Smooth muscle cell (in vitro differentiated cells): Measurements from ENCODE around the gene RAC2. TPM values are rescaled to one million over a fixed set of nuclear protein-coding genes. Genes with fewer than 3 reads are reported as not detected.

Experiments
- DNase-seq: peaks from one replicate; lab custom pipeline; 2025; ENCODE audit not compliant: unreplicated experiment; lab: John Stamatoyannopoulos, UW
- H2AFZ ChIP-seq: fragments of 200-600 bp; sonication (generic); 2 replicates; pipeline ENCODE4 v1.6.0; 2016; ENCODE audit warnings: antibody characterized with exemption, low read depth, mild to moderate bottlenecking
- H3F3A ChIP-seq: fragments of 200-600 bp; sonication (generic); 2 replicates; pipeline ENCODE4 v1.6.0; 2017; ENCODE audit warnings: antibody characterized with exemption, low read depth
- H3K27ac ChIP-seq: fragments of 200-600 bp; sonication (generic); 2 replicates; pipeline ENCODE4 v1.5.1; 2016; ENCODE audit warnings: low read depth, mild to moderate bottlenecking
- H3K27me3 ChIP-seq: fragments of 200-600 bp; sonication (generic); 2 replicates; pipeline ENCODE4 v1.6.1; 2016; ENCODE audit warnings: low read depth, mild to moderate bottlenecking
- H3K36me3 ChIP-seq: fragments of 200-600 bp; sonication (generic); 2 replicates; pipeline ENCODE4 v1.5.1; 2016; ENCODE audit warnings: low read depth
- H3K4me1 ChIP-seq: fragments of 200-600 bp; sonication (generic); 2 replicates; pipeline ENCODE4 v1.5.1; 2016; ENCODE audit warnings: low read depth
- H3K4me2 ChIP-seq: fragments of 200-600 bp; sonication (generic); 2 replicates; pipeline ENCODE4 v1.6.0; 2016; ENCODE audit warnings: mild to moderate bottlenecking
- H3K4me3 ChIP-seq: fragments of 200-600 bp; sonication (generic); 2 replicates; pipeline ENCODE4 v1.5.1; 2016; ENCODE audit warnings: mild to moderate bottlenecking
- H3K79me2 ChIP-seq: fragments of 200-600 bp; sonication (generic); 2 replicates; pipeline ENCODE4 v1.6.0; 2016; ENCODE audit warnings: low read depth, mild to moderate bottlenecking
- H3K9ac ChIP-seq: fragments of 200-600 bp; sonication (generic); 2 replicates; pipeline ENCODE4 v1.6.0; 2016; ENCODE audit warnings: low read depth
- H3K9me3 ChIP-seq: fragments of 200-600 bp; sonication (generic); replicated peaks from 2 replicates; pipeline ENCODE4 v1.5.1; 2016; ENCODE audit warnings: low read depth
- H4K20me1 ChIP-seq: fragments of 200-600 bp; sonication (generic); 2 replicates; pipeline ENCODE4 v1.6.0; 2016; ENCODE audit warnings: low read depth
- WGBS: methylation state at CpG from one replicate; pipeline ENCODE4 v1.1.7; 2016; ENCODE audit warnings: low lambda C conversion rate; 5-methylcytosine and 5-hydroxymethylcytosine counted together
- polyA plus RNA-seq: library from polyadenylated mRNA; unstranded; fragments of >200 nt; fragmentation: Nextera tagmentation; extraction: Ambion mirVana; gene quantifications from 2 replicates; pipeline ENCODE4 v1.2.1, GENCODE V29; 2016
- total RNA-seq: library from RNA; depleted of rRNA; stranded (reverse); fragments of >200 nt; gene quantifications from 2 replicates; pipeline ENCODE4 v1.2.3, GENCODE V29; 2014
- TF ChIP-seq, protein P1 (sequence below): fragments of 200-600 bp; sonication (generic); IDR thresholded peaks from 2 replicates; pipeline ENCODE4 v1.5.1; 2017; ENCODE audit warnings: borderline replicate concordance, mild to moderate bottlenecking, antibody characterized with exemption; ENCODE audit not compliant: insufficient read depth, poor library complexity, severe bottlenecking

Gene RAC2
- total and polyA plus RNA-seq, 2 experiments from 2014 or later: 3.6 to 4.0 TPM

DNA sequence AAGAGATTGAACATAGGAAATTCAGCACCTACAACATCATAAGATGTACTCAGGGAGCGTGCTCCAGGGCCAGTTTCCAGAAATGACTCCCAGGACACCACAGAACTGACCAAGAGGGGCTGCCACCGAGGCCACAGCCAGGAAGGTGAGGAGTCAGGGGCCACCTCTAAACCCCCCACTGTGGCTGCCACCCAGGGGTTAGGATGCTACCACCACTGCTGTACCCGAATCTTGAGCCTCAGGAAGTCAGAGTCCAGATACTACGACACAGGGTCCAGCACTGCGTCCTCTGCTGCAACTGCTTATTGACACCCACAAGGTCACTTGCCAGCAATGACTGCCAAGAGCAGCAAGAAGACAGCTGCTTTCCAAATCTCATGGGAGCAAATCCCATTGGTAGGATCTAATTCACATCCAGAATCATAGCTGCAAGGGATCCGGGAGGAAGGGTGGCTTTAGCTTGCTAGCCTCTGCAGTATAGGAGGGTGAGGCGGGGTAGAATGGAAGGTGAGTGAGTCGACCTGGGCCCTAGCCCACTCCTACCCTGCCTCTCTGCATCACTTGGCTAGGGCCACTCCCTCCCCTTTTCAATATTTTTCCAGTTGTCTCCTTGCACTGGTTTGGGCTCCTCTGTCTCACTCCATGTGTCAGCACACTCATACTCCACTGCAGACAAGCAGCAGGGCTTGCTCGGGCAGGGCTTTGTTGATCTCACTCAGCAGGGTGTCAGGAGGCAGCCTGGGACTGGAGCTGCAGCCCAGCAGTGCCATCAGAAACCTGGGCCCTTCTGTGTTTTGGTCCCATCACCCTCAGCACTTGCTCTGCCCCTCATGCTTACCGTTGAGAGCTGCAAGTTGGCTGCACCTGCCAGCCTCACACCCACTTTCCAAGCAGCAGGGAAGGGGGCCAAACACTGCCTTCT is 20.2 kb upstream of the RAC2 start:
- Histone ChIP-seq H3K36me3 (no peaks in the 10 kb centered on the region), H3K9ac (no peak overlapping the region), H3K4me2 (no peak overlapping the region), H3K4me3 (no peak overlapping the region), H3K79me2 (no peaks in the 10 kb centered on the region), H3K4me1 (peaks cover 3% of the 10 kb centered on the region), H3K27ac (no peak overlapping the region), H3K9me3 (no peaks in the 10 kb centered on the region), H4K20me1 (no peaks in the 10 kb centered on the region), H3F3A (no peaks in the 10 kb centered on the region), H2AFZ (no peak overlapping the region), H3K27me3 (no peaks in the 10 kb centered on the region)
- 84% methylated on average over 10 of the region's 10 CpGs for WGBS
- DNase-seq: no peak
- TF ChIP-seq, protein P1, sequence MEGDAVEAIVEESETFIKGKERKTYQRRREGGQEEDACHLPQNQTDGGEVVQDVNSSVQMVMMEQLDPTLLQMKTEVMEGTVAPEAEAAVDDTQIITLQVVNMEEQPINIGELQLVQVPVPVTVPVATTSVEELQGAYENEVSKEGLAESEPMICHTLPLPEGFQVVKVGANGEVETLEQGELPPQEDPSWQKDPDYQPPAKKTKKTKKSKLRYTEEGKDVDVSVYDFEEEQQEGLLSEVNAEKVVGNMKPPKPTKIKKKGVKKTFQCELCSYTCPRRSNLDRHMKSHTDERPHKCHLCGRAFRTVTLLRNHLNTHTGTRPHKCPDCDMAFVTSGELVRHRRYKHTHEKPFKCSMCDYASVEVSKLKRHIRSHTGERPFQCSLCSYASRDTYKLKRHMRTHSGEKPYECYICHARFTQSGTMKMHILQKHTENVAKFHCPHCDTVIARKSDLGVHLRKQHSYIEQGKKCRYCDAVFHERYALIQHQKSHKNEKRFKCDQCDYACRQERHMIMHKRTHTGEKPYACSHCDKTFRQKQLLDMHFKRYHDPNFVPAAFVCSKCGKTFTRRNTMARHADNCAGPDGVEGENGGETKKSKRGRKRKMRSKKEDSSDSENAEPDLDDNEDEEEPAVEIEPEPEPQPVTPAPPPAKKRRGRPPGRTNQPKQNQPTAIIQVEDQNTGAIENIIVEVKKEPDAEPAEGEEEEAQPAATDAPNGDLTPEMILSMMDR: no peak

DNA sequence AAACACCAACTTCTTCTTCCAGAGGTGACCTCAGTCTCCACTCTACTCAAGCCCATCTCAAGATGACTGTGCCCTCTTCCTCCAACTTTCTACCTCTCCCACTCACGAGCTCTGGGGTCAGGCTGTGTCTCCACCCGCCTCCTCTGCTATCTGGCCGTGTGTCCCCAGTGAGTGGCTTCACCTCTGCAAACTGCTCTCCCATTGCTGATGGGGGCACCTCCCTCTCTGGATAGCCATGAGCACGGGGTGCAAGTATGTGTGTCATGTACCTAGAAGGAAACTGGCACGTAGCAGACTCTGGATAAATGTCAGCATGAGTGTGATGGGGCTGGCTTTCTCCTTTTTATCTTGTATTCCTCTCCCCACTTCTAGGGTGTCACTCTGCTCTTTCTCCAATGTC is 18.3 kb upstream of the RAC2 start:
- Histone ChIP-seq H3K9me3 (no peaks in the 10 kb centered on the region), H3K79me2 (no peaks in the 10 kb centered on the region), H3F3A (no peaks in the 10 kb centered on the region), H3K4me3 (no peak overlapping the region), H3K27ac (no peak overlapping the region), H3K36me3 (no peaks in the 10 kb centered on the region), H3K9ac (no peak overlapping the region), H3K4me2 (no peak overlapping the region), H3K27me3 (no peaks in the 10 kb centered on the region), H2AFZ (no peak overlapping the region), H4K20me1 (no peaks in the 10 kb centered on the region), H3K4me1 (peaks cover 6% of the 10 kb centered on the region)
- TF ChIP-seq, protein P1: no peak
- no peak for DNase-seq
- WGBS: 86% methylated on average over 5 of the region's 5 CpGs

DNA sequence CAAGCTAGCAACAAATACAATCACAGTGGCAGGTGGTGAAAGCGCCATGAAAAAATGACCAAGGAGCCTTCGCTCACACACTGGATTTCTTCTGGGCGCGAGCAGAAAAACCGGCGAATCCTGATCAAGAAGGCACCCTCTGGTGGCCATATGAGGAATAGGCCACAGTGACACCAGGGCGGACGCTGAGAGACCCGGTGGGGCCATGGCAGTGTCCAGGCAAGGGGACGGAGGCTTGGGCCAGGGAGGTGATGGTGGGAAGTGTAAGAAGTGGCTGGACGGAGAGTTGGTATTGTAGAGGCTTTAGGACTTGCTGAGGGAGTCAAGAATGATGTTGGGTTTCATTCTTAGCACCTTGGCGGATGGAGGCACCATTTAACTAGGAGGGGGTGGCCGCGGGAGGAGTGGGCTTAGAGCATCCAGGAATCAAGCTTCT is 16.9 kb upstream of the RAC2 start:
- no peak overlapping the region for H2AFZ ChIP-seq
- WGBS: 31% methylated on average over 14 of the region's 14 CpGs
- H3K27me3 ChIP-seq: peaks cover under 1% of the 10 kb centered on the region
- H3K4me3 ChIP-seq: no peak overlapping the region
- H4K20me1 ChIP-seq: no peaks in the 10 kb centered on the region
- TF ChIP-seq, protein P1: peak; percentile 87
- no peaks in the 10 kb centered on the region for H3K79me2 ChIP-seq
- no peaks in the 10 kb centered on the region for H3K36me3 ChIP-seq
- no peak for DNase-seq
- no peak overlapping the region for H3K9ac ChIP-seq
- H3K9me3 ChIP-seq: no peaks in the 10 kb centered on the region
- no peak overlapping the region for H3K4me2 ChIP-seq
- no peak overlapping the region for H3K27ac ChIP-seq
- H3F3A ChIP-seq: no peaks in the 10 kb centered on the region
- H3K4me1 ChIP-seq: peaks cover 6% of the 10 kb centered on the region
